MM.1S (cell line): ENCODE measurements around the gene KRTAP2-2.
"Not testable (repeated sequence)": the region's sequence is repeated elsewhere in the genome, so short reads cannot be mapped to it uniquely, and the experiment has no call there.

Experiments
- CTCF ChIP-seq: fragments of 300-600 bp; sonication (generic); IDR thresholded peaks from 2 replicates; pipeline ENCODE4 v1.5.1; 2016; ENCODE audit warnings: antibody characterized with exemption, low read length, mixed read lengths
- EZH2 ChIP-seq: fragments of 300-600 bp; sonication (generic); optimal IDR thresholded peaks from 2 replicates; pipeline ENCODE3; 2017; ENCODE audit warnings: low read depth, mild to moderate bottlenecking, antibody characterized with exemption, low read length, mixed read lengths
- EZH2phosphoT487 ChIP-seq: fragments of 300-600 bp; sonication (generic); IDR thresholded peaks from 2 replicates; pipeline ENCODE4 v1.6.1; 2018; ENCODE audit warnings: antibody characterized with exemption, low read length

- TF ChIP-seq CTCF, EZH2, EZH2phosphoT487: not testable (repeated sequence)
Observed at GRCh38 chr17:41040783-41041571, 14.1 kb downstream of the KRTAP2-2 start, which contains the start of gene KRTAP1-1.
